ENCODE data around the gene LTB. TPM values are rescaled to one million over a fixed set of nuclear protein-coding genes. Genes with fewer than 3 reads are reported as not detected.
A peak's percentile ranks its signal among the peaks of the same experiment; 100 is the strongest.
"Not testable (repeated sequence)": the region's sequence is repeated elsewhere in the genome, so short reads cannot be mapped to it uniquely, and the experiment has no call there.

The LTB gene
- total RNA-seq, 1 experiment from 2014 or later = not detected

DNA sequence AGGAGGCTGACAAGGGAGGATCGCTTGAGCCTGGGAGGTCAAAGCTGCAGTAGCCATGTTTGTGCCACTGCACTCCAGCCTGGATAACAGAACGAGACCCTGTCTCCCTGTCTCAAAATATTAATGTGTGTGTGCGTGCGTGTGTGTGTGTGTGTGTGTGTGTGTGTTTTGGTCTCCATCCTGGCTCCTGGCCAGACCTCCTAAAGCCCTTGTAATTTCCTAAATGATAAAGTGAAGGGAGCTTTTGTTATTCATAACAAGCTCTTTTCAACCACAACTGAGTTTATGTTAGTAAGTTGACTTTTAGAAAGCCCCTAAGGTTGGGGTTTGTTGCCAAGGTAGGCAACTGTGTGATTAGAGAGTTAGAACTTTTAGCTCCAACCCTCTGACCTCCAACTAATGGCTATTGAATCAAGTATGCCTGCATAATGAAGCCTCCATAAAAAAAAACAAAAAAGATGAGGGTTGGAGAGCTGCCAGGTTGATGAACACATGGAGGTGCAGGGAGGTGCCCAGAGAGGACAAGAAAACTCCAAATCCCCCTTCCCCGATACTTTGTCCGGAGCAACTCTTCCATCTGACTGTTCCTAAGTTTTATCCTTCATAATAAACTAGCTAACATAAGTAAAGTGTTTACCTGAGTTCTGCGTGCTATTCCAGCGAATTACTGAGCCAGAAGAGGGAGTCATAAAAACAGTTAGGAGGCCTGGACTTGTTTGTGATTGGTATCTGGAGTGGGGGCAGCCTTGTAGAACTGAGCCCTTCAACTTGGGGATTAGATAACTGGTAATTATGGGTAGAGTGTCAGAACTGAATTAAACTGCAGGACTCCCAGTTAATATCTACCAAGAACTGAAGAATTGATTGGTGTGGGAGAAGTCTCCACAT is 27.5 kb upstream of the LTB start:
- DNase-seq (ENCODE audit: low spot score) = no peak

- DNase-seq (ENCODE audit: low spot score) = no peak
Measured at GRCh38 chr6:31607317-31607716, 25.1 kb upstream of the LTB start.

DNA sequence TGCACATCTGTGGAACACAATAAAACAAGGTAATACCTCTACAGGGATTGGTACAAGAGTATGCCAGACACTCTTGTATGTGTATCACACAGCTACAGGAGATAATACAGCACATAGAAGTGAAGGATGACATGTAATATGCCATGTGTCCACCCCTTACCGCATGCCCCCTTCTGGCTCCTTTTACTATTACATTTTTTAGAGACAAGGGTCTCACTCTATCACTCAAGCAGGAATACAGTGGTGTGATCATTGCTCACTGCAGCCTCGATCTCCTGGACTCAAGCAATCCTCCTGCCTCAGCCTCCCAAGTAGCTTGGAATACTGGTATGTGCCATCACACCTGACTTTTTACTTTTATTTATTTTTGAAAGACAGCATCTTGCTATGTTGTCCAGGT is 14.8 kb upstream of the LTB start:
- DNase-seq (ENCODE audit: low spot score) = no peak

GRCh38 chr6:31592396-31592771 is 10.2 kb upstream of the LTB start:
- no peak for DNase-seq (ENCODE audit: low spot score)

- DNase-seq (ENCODE audit: low spot score) = not testable (repeated sequence)
Measured at GRCh38 chr6:31590691-31591090, 8.5 kb upstream of the LTB start.

DNA sequence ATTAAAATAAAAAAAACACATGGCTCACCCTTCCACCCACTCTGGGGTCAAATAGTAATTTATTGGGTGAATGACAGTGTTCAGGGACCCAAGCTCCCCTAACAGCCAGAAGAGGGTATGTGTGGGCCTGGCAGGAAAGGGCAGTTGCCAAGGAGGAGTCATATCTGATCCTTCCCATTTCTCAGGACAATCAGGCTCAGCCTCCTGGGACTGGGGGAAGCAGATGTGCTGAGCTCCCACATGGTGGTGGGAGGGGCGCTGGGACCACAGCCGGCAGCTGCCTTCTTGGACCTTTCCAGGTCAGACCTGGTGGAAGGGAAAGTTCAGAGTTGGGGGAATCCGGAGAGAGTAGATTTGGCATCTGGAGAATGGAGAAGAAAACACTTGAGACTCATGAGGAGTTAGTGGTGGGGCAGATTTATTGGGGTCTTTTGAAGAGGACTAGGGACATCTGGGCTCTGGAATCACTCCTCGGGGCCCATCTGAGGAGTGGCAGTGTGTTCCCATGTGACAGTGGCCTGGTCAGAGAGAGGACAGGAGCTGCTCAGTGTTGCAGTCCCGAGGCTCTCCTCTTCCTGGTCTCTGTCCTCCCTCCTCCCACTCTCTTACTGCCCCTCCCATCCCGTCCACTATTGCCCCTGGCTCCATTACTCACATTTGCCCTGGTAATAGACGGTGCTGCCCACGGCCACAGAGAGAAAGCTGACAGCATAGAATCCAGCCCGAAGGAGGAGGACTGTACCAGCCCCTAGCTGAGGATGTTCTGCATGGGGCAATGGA is 6.8 kb upstream of the LTB start:
- DNase-seq (ENCODE audit: low spot score) = no peak

- no peak for DNase-seq (ENCODE audit: low spot score)
Measured at GRCh38 chr6:31587791-31588777, 5.9 kb upstream of the LTB start.

- no peak for DNase-seq (ENCODE audit: low spot score)
Measured at GRCh38 chr6:31586599-31587281, 4.5 kb upstream of the LTB start.

GRCh38 chr6:31586008-31586407 is 3.8 kb upstream of the LTB start, which contains the start of gene LST1:
LST1 (plus strand) TSS chr6:31586277; CDS start chr6:31587300, 1,023 bp downstream.
- no peak for DNase-seq (ENCODE audit: low spot score)

GRCh38 chr6:31585491-31585890 is 3.3 kb upstream of the LTB start:
- DNase-seq (ENCODE audit: low spot score) = no peak

- DNase-seq (ENCODE audit: low spot score) = no peak
Measured at GRCh38 chr6:31581434-31582229, 592 bp downstream of the LTB start.

- peak; percentile 53 for DNase-seq (ENCODE audit: low spot score)
Measured at GRCh38 chr6:31580807-31581433, 1.3 kb downstream of the LTB start.

- no peak for DNase-seq (ENCODE audit: low spot score)
Measured at GRCh38 chr6:31580438-31580740, 1.8 kb downstream of the LTB start.

DNA sequence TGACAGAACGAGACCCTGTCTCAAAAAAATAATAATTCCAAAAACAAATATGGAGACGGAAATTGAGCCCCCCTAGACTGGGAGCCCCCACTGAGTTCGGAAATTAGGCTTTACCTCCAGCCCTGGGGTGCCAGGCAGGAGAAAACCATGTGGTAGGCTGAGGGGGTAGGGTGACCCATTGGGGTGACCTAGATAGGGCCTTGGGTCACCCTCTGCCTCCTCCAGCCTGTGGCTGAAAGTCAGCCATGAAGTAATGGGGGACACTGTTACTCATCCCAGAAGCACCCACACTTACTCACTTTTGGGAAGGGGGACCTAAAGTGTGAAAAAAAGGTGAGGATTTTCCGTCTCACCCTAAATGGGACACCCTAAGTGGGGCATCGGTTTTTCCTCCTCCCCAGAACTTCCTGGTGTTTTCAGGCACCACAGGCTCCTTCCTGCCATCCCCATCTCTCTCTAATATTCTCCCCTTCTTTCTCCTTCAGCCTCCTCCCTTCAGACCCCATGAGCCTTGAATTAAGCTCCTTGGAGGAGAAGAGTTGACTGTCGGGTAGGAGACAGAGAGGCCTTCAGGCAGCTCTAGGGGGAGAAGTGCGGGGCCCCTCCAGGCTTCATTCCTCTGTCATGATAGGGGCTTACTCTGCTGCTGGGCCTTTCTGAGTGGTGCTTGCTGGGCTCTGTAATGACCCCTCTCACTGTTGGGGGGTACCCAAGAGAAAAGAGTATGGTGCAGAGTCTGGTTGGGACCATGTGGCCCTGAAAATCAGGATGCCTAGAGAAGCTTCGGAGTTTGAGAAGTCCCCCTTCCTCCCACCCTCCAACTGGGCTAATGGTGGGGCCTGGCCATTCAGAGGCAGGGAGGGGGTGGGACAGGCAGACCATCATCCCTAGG is 2.4 kb downstream of the LTB start:
- no peak for DNase-seq (ENCODE audit: low spot score)

GRCh38 chr6:31579119-31579505 is 3.1 kb downstream of the LTB start:
- DNase-seq (ENCODE audit: low spot score) = no peak

GRCh38 chr6:31578184-31579118 is 3.8 kb downstream of the LTB start:
- no peak for DNase-seq (ENCODE audit: low spot score)

DNA sequence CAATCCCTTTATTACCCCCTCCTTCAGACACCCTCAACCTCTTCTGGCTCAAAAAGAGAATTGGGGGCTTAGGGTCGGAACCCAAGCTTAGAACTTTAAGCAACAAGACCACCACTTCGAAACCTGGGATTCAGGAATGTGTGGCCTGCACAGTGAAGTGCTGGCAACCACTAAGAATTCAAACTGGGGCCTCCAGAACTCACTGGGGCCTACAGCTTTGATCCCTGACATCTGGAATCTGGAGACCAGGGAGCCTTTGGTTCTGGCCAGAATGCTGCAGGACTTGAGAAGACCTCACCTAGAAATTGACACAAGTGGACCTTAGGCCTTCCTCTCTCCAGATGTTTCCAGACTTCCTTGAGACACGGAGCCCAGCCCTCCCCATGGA is 4.7 kb downstream of the LTB start:
- DNase-seq (ENCODE audit: low spot score) = no peak

Measured in H4 (cell line).